ENCODE results near the gene BRINP2.

DNA sequence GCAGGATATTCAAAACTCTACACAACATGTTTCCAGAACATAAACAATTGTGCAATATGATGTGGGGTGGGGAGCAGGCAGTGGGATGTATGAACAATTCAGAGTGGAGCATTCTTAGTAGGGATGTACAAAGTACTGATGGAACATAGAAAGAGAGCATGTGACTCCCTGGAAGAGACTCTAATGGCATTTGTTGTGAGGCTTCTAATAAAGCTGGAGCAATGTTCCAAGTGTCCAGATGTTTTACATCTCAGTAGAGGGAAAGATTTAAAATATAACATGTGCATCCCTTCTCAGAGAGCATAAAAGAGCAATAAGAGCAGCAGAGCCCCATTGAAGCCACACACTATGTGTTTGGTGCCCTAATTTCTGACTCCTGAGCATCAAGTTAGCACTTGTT is 116.5 kb downstream of the BRINP2 start:
- TF ChIP-seq GATA2 (IDR thresholded peaks at IDR 0.05; ENCODE audit: low read depth, low read length) (no peak), GATA3 (IDR thresholded peaks at IDR 0.05; ENCODE audit: low read depth, low read length) (no peak)

Measured in SH-SY5Y (cell line).